Measurements from ENCODE around the gene USPL1.
"Not testable (repeated sequence)": the region's sequence is repeated elsewhere in the genome, so short reads cannot be mapped to it uniquely, and the experiment has no call there.

The USPL1 gene

DNA sequence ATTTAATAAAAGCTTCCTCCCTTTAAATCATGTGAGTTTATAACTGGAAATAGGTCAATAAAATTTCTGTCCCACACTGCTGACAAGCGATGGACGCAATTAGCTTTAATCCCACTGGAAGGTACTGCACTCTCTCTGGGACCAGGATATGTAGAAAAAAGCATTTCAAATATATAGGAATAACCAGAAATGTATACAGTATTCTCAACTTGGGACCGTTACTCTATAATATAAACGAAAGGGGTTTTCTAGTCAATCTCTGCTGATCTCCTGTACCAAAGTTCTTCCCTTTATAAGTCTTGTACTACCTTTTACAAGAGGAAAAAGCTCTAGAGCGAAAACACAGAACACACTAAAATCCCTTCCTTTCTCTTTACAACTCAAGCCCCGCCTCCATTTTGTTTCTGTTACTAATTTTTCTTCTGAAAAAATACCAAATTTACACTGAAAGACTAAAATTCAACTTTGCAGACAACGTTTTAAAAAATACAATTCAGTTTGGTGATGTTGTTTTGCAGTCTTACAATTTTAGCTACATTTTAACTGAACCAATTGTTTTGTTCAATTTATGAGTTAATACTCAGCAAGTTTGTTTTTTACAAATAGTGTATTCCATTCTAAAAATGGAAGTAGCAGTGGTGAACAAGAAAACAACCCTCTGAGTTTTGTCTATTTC, 1.7 kb upstream of the USPL1 start:
- DNase-seq (ENCODE audit: low read depth in 2 of 2, low spot score in 1 of 2), result no peak

DNA sequence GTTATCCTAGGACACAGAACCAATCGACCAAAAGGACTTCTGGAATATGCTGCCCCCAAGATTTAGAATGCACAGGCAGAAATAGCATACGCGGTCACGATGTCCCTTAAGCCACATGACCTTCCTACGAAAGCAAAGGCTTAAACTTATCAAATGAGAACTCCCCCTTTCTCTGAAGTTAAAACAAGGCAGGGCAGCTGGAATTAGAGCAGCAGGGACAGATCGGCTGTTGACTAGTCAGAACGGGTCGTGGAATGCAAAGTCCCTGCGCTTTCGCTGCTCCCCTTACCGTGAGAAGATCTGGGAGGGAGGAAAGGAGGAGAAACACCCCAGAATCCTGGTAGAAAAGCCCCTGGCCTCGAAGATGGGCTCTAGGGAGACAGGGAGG, 799 bp upstream of the USPL1 start:
- peak; percentile 16 to 20 for DNase-seq (ENCODE audit: low read depth in 2 of 2, low spot score in 1 of 2)

DNA sequence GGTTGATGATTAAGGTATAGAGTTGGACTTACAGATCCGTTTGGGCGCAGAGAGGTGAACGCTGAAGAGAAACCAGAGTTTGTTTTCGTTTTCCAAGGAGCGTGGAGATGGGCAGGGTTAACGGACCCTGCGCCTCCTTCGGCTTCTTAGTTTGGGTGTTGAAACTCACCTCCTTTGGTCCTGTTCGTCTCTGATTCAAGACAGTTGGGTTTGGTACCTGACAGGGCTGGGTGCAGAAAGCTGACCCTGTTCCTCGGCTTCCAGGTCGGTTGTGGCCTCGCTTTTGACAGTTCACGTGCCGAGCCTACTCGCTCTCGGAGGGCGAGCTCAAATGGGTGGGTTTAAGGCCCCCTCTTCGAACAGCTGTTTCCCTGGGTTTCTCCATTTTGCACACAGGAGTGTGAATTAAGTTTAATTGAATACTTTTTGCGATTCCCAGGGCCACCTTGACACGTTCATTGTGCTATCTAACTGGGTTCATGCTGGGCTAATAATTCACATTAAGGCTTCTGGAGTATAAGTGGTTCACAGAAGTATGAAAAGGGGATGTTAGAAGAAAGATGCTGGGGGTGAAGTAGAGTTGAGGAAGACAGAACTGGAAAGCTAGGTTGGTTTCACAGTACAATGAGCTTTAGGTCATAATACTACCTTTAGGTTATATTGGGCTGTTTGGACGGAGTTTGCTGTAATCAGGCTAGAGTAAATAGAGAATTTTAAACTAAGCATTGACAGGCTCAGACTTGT, 638 bp downstream of the USPL1 start:
- DNase-seq (ENCODE audit: low read depth in 2 of 2, low spot score in 1 of 2), result no peak

DNA sequence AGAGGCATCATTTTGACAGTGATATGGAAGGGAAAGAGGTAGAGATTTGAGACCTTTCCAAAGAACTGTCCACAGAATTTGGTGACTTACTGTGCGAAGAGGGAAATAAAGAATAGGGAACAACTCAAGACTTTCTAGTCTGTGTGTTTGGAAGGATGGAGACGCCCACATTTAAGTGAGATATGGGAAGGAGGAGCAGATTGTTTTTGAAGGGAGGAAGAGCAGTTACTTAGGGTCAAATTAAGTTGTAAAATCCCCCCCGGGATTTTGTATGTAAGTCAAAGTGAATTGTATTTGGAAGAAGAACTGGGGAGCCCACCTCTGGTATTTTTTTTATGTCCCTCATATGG, 1.2 kb downstream of the USPL1 start:
- DNase-seq (ENCODE audit: low read depth in 2 of 2, low spot score in 1 of 2), result no peak

DNA sequence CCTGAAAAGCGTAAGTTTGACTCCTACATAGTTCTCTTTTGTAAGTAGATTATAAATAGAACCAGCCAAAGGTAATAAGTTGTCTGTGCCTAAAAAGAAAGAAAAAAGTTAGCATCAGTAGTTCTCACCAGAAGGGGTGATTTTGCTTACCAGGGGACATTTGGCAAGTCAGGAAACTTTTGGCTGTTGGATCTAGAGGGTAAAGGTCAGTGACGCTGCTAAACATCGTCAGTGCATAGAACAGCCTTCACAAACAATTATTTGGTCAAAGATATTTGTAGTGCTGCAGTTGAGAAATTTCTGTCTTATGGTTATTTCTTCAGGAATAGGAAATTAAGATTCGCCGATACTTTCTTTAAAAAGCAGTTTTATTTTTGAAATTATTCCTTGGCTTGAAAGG, 2.0 kb downstream of the USPL1 start:
- no peak for DNase-seq (ENCODE audit: low read depth in 2 of 2, low spot score in 1 of 2)

DNA sequence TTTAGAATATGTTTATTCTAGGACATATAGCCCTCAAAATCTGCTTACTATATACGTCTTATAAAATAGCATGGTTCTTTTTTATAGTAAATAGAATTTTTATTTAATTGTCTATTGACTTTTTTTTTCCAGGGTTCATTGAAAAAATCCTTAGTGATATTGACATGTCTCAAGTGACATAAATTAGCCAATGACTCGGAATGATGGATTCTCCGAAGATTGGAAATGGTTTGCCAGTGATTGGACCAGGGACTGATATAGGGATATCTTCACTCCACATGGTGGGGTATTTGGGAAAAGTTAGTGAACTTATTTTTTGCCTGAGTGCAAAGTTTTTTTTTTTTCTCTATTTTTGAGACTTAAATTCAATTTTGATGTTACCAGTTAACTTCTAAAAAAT, 3.2 kb downstream of the USPL1 start:
- no peak for DNase-seq (ENCODE audit: low read depth in 2 of 2, low spot score in 1 of 2)

DNA sequence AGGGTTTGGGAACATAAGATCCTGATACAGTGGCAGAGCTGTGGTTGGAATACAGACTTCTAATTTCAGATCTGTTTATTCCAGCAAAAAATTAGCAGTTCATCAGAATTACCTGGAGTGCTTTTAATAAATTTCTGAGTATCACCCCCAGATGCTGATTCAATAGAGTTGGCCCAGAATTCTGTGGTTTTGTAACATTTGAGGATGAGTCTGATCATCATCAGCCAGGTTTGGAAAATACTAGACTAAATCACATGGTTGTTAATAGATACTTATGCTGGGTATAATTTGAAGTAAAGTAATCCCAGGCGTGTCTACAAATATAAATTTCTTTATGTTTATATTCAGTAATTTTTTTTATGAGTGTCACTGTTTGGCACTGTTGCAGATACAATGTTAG, 4.8 kb downstream of the USPL1 start:
- no peak for DNase-seq (ENCODE audit: low read depth in 2 of 2, low spot score in 1 of 2)

DNA sequence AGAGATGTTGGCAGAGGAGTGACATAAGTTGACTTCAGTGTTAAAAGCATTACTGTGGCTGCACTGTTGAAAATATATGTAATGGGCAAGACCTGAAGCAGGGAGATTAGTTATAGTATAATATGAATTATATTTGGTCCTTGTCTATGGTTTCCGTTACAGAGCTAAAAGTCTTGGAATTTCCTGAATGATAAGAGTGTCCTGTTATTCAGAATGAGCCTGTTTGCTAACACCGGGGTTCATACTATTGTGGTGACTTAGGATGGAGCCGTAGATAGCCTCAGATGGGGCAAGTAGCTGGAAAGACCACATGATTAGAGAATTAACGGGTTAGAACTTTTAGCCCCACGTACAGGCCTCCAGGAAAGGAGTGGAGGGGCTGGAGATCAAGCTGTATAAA, 5.7 kb downstream of the USPL1 start:
- DNase-seq (ENCODE audit: low read depth in 2 of 2, low spot score in 1 of 2), result no peak

DNA sequence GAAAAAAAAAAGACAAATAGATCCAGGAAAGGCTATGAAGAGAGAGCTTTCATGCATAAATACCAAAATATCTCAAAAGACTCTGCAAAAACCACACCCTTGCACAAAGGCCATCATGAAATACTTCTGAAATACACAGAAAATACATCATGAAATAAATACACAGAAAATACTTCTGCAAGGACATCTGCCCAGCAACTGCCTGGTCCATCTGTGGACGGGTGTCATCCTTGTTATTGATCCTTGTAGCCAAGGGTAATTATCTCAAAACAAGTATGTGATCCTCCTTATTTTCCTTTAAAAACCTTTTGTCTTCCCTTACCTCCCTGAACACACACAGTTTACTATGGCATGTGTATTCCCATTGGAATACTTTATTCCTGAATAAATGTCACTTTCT, 6.9 kb downstream of the USPL1 start:
- no peak for DNase-seq (ENCODE audit: low read depth in 2 of 2, low spot score in 1 of 2)

DNA sequence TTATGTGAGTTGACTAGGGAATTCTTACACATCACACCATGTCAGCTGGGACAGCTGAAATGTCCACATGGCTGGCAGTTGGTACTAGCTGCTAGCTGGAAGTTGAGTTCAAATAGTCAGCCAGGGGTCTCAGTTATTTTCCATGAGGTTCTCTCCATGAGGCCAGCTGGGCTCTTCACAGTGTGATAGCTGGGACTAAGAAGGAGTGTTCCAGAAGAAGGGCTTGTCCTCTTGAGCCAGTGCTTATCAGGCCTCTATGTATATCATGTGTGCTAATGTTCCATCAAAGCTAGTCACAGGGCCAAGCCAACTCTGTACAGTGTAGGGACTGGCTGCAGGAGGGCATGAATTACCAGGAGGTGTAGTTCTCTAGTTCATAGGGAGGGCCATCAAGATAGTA, 11.8 kb downstream of the USPL1 start:
- DNase-seq (ENCODE audit: low read depth in 2 of 2, low spot score in 1 of 2), result no peak

DNA sequence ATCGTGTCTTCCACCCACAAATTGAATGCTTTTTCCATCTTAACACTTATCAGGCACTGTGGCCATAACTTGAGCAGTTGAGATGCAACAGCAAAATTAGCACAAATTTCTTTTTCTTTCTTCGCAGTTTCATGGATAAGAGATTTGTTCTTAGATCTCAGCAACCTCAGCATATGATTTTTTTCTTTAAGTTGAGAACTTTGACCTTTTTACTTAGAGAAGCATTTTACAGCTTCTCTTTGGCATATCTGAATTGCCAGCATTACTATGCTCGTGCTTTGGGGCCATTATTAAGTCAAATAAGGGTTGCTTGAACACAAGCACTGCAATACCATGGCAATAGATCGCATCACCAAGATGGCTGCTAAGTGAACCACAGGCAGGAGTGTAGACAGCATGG, 16.1 kb downstream of the USPL1 start:
- DNase-seq (ENCODE audit: low read depth in 2 of 2, low spot score in 1 of 2), result no peak

DNA sequence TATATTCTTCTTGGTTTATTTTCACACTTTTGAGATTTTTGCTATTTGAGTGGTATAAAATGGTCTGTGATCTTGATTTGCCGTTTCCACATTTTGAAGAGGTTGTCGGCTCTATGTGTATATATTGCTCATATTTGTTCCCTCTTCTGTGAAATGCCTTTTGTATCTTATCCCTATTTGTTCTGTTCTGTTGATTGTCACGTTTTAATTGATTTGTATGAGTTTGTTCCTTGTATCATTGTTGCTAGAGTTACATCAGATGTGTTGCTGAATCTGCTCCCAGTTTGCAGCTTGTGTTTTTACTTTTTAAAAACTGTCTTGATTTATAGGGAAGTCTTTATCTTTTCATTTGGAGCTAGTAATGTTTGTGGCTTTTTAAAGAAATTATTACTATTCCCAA, 17.1 kb downstream of the USPL1 start:
- no peak for DNase-seq (ENCODE audit: low read depth in 2 of 2, low spot score in 1 of 2)

DNA sequence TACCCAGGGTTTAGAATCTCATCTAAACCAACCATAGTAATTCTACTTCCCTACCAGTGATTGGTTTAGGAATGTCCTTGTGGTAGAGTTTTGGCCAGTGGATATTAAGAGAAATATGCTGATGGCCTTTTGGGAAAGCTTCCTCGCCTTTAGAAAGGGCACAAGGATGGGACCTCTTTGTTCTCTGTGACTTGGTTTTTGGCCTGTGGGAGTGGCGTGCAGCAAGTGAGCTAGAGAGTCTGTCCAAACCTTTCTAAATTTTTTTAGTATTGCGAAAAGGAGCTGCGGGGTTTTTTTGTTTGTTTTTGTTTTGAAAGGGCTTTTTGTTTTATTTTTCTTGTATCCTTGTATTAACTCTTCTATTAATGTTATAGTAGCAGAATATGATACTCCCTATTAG, 20.6 kb downstream of the USPL1 start:
- DNase-seq (ENCODE audit: low read depth in 2 of 2, low spot score in 1 of 2), result no peak

DNA sequence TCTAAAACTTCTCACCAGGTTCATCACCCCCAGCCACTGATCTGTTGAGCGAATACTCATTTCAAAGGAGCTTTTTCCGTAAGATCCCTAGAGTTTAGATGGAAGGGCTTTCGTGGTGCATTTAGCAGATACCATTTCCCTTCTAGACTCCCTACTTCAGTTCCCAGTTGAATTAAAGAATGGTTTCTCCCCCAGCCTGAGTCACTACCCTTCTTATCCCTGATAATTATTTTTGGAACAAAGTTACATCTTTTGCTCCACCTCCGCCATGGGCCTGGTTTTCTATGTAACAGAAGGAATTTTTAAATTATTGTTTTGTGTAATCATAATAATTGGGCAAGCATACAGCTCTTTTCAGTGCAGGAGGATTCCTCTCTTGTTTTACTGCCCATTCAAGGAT, 22.0 kb downstream of the USPL1 start:
- DNase-seq (ENCODE audit: low read depth in 2 of 2, low spot score in 1 of 2), result no peak

DNA sequence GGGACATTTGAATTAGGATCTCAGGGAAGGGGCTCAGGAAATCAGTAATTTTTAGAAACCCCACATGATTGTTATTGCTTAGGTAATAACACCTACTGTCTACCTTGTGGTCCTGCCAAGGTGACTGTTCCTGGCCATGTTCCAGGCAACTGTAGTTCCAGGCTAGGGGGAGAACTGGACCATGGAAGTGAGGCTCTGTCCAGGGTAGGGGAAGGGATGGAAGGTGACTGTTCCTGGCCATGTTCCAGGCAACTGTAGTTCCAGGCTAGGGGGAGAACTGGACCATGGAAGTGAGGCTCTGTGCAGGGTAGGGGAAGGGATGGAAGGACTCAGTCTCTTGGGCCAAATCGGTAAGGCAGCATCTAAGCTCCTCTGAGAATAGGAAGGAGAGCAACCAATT, 23.5 kb downstream of the USPL1 start:
- DNase-seq (ENCODE audit: low read depth in 2 of 2, low spot score in 1 of 2), result not testable (repeated sequence)

DNA sequence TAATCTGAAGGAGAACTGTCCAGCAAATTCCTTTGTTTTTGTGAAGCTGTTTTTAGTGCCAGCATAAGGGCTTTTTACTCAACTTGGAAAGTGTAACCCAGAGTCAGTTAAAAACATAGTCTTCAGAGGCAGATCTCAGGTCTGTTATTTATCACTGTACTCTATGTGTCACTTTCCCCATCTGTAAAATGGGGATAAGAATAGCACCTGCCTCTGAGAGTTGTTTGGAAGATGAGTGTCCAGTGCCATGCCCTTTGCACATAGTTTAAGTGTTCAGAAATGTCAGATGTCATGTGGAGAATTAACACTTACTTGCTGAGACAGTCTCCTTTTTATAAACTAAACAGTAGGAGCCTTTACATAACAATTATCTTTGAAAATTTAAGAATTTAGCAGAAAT, 27.9 kb downstream of the USPL1 start:
- no peak for DNase-seq (ENCODE audit: low read depth in 2 of 2, low spot score in 1 of 2)

DNA sequence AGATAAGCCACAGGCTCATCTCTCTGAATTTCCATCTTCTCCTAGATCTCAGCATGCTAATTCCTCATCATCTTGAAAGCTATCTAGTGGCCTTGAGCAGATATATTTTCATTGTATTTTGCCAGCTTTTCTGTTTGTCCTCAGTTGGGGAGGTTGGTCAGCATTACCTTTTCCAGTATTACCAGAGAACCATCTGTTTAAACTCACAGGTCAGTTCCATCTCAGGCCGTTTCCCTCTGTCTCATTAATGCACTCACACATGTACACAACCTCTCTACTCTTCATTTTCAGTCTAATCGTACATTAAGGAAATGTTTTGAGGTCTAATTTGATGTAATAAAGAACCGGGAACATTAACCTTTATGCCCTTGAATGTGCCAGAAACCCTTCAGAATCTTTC, 29.7 kb downstream of the USPL1 start:
- DNase-seq (ENCODE audit: low read depth in 2 of 2, low spot score in 1 of 2), result no peak

DNA sequence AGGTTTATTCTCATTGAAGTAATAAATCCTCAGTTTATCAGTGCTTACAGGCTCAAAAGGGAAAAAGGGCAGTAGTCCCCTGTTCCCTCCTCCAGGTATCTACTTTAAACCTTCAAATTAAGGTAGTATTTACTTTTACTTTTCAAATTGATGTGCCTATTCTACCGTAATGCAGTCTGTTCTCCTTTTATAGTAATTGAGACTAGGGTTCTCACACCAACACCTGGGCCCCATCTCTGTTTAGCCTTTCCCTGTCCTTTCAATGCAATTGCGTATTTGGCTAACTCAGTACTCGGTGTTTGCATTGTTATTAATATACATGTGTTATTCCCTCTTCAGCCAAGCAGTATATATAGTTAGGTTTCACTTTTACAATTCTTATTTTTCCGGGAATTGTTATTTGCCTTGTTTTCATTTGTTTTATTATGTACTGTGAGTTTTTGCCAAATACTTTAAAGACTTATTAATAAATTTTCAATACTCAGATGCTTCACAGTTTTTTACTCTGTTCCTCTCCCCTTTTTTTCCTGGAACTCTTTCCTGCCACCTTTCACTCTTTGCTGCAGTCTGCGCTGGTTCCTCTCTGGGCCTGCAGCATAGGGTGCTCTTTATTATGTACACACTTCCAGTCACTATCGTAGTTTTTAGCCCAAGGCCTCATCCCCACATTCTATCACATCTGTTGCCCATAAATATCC, 30.3 kb downstream of the USPL1 start:
- no peak for DNase-seq (ENCODE audit: low read depth in 2 of 2, low spot score in 1 of 2)

DNA sequence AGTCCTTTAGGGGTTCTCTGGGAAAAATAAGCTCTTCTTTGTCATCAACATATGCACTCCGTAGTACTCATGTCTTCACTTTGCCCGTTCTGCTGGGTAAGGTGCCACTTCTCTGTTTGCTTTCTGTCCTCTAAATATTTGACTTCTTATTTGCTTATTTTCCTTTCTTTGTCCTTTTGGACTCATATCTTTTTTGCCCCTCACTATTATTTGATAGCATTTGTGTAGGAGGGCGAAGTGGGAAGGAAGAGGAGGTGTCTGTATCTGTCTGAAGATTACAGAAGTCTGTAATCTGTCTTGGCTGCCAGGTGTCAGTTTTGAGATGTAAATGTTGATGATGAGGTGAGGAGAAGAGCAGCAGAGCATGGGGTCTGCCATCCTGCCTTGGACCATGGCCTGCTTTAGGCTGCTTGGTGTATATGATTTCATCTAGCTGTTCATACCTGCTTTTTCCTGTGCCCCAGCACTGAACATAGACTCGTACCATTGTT, 30.8 kb downstream of the USPL1 start:
- no peak for DNase-seq (ENCODE audit: low read depth in 2 of 2, low spot score in 1 of 2)

DNA sequence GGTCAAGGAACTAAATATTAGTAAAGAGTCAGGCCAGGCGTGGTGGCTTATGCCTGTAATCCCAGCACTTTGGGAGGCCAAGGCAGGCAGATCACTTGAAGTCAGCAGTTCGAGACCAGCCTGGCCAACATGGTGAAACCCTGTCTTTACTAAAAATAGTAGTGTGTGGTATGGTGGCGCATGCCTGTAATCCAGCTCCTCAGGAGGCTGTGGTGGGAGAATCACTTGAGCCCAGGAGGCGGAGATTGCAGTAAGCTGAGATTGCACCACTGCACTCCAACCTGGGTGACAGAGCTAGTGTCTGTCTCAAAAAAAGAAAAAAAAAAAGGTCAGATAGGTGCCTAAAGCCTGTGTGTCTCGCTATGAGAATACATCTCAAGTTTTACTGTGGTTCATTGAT, 33.9 kb downstream of the USPL1 start:
- not testable (repeated sequence) for DNase-seq (ENCODE audit: low read depth in 2 of 2, low spot score in 1 of 2)

DNA sequence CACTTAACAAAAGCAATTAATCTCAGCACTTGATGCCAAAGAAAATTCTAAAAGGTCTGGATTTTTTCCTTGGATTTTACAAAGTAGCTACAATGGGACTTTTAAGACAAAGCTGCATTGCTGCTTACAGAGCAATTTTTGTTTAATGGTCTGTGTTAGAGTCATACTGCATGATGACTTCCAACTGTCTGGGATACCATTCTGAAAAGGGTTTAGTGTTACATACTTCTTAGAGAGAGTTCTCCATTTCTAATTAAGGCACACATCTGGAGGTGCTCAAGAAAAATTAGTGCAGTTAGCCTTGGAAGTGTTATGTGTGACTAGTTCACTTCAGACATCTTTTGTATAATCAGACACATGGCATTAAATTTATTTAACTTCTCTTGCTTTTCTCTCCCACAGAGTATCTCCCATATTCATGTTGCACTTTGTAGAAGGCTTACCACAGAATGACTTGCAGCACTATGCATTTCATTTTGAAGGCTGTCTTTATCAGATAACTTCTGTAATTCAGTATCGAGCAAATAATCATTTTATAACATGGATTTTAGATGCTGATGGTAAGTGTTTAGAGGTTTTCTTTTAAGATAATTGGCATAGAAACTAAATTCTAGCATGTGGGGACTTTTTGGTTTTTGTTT, 35.1 kb downstream of the USPL1 start:
- no peak for DNase-seq (ENCODE audit: low read depth in 2 of 2, low spot score in 1 of 2)

DNA sequence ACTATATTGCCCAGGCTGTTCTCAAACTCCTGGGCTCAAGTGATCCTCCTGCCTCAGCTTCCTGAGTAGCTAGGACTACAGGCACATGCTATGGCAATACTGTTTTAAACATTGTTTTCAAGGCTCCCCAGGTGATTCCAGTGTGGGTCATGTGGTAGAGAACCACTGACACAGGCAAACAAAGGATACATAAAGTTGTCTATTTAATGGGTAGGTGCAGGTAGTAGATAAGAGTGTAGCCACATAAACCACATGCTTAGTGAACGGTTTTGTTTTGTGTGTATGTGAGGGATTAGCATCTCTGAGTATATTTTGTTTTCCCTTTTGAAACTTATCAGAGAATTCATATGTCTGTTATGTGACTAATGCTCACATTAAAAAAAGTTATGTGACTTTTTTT, 36.7 kb downstream of the USPL1 start:
- no peak for DNase-seq (ENCODE audit: low read depth in 2 of 2, low spot score in 1 of 2)

Data from stimulated activated CD8-positive, alpha-beta memory T cell treated with anti-CD3 and anti-CD28 coated beads, Interleukin-4, amount 100 ng/mL, for 1 hour (primary cell).